Keratinocyte (primary cell): ENCODE measurements around the gene REV3L.

Source experiments
- CTCF ChIP-seq, 3 experiments: IDR thresholded peaks in 1 of 3; conservative IDR thresholded peaks in 1 of 3; optimal IDR thresholded peaks in 1 of 3; 2 replicates in 2 of 3; 3 replicates in 1 of 3; pipeline versions ENCODE3 to v1.5.1; 2011; ENCODE audit warnings: low read length in 3 of 3, mild to moderate bottlenecking in 3 of 3, moderate library complexity in 2 of 3, control low read depth in 1 of 3, inconsistent platforms in 1 of 3; ENCODE audit not compliant: insufficient read depth in 2 of 3; ENCODE audit errors: extremely low read depth in 1 of 3
- EZH2 ChIP-seq: IDR thresholded peaks from one replicate; pipeline ENCODE4 v1.6.1; 2012; ENCODE audit warnings: inconsistent platforms, mild to moderate bottlenecking, low read length, moderate library complexity

GRCh38 chr6:111414373-111414772 is 68.6 kb downstream of the REV3L start:
- TF ChIP-seq CTCF (optimal IDR thresholded peaks at IDR 0.05 in 1 of 3, IDR thresholded peaks at IDR 0.05 in 1 of 3, conservative IDR thresholded peaks at IDR 0.05 in 1 of 3; ENCODE audit: extremely low read depth in 1 of 3, insufficient read depth in 2 of 3, low read length in 3 of 3): no peak
- no peak for TF ChIP-seq EZH2
